Measurements from ENCODE around the gene PCDHGA6.
A peak's percentile ranks its signal among the peaks of the same experiment; 100 is the strongest.
"Not testable (repeated sequence)": the region's sequence is repeated elsewhere in the genome, so short reads cannot be mapped to it uniquely, and the experiment has no call there.

The PCDHGA6 gene

DNA sequence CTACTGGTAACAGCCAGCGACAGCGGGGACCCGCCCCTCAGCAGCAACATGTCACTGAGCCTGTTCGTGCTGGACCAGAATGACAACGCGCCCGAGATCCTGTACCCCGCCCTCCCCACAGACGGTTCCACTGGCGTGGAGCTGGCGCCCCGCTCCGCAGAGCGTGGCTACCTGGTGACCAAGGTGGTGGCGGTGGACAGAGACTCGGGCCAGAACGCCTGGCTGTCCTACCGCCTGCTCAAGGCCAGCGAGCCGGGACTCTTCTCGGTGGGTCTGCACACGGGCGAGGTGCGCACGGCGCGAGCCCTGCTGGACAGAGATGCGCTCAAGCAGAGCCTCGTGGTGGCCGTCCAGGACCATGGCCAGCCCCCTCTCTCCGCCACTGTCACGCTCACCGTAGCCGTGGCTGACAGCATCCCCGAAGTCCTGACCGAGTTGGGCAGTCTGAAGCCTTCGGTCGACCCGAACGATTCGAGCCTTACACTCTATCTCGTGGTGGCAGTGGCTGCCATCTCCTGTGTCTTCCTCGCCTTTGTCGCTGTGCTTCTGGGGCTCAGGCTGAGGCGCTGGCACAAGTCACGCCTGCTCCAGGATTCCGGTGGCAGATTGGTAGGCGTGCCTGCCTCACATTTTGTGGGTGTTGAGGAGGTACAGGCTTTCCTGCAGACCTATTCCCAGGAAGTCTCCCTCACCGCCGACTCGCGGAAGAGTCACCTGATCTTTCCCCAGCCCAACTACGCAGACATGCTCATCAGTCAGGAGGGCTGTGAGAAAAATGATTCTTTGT lies 20.9 kb downstream of the PCDHGA6 start:
- not testable (repeated sequence) for DNase-seq

DNA sequence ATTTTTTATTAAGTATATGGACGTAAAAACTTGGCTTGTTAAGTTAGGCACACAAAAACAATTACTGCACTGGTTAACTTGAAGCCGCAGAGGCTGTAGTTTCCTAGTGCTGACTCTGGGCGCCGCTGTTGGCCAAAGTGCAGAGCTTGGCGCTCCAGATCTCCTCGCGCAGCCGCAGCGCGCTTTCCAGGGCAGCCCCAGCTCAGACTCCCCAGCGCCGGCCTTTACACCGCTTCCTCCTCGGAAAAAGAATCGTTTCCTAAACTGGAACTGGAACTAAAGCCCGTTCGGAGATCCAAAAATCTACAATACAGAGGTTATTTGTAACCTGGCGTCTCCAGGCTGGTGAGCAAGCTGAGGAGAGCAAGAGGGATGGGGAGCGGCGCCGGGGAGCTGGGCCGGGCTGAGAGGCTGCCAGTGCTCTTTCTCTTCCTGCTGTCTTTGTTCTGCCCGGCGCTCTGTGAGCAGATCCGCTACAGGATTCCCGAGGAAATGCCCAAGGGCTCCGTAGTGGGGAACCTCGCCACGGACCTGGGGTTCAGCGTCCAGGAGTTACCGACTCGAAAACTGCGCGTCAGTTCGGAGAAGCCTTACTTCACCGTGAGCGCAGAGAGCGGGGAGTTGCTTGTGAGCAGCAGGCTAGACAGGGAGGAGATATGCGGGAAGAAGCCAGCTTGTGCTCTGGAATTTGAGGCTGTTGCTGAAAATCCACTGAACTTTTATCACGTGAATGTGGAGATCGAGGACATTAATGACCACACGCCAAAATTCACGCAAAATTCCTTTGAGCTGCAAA lies 24.3 kb downstream of the PCDHGA6 start, which contains the start of gene PCDHGB5:
Gene PCDHGB5, plus strand, starts transcription at position 192 of the 796 bp plus-strand sequence. Its CDS starts 181 bp downstream, at position 373.
- peak; percentile 70 for DNase-seq

DNA sequence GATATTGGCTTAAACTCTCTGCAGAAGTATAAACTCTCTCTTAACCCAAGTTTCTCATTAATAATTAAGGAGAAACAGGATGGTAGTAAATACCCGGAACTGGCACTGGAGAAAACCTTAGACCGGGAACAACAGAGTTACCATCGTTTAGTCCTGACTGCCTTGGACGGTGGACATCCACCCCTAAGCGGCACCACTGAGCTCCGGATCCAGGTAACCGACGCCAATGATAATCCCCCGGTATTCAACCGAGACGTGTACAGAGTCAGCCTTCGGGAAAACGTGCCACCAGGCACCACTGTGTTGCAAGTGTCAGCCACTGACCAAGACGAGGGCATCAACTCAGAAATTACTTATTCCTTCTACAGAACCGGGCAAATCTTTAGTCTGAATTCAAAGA lies 24.9 kb downstream of the PCDHGA6 start:
- DNase-seq, result no peak

DNA sequence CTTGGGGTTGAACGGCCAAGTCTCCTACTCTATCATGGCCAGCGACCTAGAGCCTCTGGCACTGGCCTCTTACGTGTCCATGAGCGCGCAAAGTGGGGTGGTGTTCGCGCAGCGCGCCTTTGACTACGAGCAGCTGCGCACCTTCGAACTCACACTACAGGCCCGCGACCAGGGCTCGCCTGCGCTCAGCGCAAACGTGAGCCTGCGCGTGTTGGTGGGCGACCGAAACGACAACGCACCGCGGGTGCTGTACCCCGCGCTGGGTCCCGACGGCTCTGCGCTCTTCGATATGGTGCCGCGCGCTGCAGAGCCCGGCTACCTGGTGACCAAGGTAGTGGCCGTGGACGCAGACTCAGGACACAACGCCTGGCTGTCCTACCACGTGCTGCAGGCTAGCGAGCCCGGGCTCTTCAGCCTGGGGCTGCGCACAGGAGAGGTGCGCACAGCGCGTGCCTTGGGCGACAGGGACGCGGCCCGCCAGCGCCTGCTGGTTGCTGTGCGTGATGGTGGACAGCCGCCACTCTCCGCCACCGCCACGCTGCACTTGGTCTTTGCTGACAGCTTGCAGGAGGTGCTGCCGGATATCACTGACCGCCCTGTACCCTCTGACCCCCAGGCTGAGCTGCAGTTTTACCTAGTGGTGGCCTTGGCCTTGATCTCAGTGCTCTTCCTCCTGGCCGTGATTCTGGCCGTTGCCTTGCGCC lies 26.0 kb downstream of the PCDHGA6 start:
- DNase-seq, result no peak

DNA sequence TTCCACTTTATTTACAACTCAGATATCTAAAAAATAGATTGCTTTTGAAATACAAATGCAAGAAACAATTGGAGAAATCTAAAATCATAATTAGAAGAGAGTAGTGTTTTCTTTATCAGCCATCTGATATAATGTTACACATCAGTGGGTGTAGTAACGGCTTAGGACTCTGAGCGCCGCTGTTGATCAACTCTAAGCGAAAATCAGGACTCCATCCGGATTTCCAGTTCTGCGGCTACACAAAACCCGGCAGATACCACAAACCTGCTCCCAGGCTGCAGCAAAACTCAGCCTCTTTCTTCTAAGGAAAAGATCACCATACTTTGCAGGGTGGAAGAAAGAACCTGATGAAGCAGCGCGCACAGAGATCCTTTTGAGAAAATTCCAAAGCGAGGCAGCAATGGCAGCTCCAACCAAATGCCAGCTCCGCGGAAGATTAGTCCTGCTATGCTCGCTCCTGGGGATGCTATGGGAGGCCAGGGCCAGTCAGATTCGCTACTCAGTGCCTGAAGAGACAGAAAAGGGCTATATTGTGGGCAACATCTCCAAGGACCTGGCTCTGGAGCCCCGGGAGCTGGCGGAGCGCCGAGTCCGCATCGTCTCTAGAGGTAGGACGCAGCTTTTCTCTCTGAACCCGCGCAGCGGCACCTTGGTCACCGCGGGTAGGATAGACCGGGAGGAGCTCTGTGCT lies 29.0 kb downstream of the PCDHGA6 start, which contains the start of gene PCDHGA9:
Gene PCDHGA9, plus strand, starts transcription at position 226 of the 691 bp plus-strand sequence. Its CDS starts 175 bp downstream, at position 401.
- peak; percentile 49 for DNase-seq

DNA sequence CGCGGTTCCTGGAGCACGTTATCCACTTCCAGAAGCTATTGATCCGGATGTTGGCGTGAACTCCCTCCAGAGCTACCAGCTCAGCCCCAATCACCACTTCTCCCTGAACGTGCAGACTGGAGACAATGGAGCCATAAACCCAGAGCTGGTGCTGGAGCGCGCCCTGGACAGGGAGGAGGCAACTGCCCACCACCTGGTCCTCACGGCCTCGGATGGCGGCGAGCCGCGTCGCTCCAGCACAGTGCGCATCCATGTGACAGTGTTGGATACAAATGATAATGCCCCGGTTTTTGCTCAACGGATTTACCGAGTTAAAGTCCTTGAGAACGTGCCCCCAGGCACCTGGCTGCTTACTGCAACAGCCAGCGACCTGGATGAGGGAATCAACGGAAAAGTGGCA lies 29.7 kb downstream of the PCDHGA6 start:
- DNase-seq, result no peak

DNA sequence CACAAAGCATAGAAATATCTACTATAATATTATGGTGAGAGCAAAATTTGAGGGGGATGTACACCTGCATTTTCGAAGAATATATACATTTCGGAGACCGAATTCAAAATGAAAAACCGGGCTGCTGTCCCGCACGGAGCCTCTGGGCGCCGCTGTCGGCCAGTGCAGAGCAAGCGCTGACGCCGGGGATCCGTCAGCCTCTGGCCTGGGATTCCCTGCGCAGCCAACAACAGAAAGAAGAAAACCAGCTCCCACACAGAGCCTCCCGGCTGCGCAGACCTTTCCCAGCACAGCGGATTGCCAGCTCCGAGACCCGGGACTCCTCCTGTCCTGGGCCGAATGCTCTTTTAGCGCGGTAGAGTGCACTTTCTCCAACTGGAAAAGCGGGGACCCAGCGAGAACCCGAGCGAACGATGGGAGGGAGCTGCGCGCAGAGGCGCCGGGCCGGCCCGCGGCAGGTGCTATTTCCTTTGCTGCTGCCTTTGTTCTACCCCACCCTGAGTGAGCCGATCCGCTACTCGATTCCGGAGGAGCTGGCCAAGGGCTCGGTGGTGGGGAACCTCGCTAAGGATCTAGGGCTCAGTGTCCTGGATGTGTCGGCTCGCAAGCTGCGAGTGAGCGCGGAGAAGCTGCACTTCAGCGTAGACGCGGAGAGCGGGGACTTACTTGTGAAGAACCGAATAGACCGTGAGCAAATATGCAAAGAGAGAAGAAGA lies 34.3 kb downstream of the PCDHGA6 start, which contains the start of gene PCDHGB6:
Gene PCDHGB6, plus strand, starts transcription at position 232 of the 716 bp plus-strand sequence. Its CDS starts 182 bp downstream, at position 414.
- peak; percentile 62 for DNase-seq

DNA sequence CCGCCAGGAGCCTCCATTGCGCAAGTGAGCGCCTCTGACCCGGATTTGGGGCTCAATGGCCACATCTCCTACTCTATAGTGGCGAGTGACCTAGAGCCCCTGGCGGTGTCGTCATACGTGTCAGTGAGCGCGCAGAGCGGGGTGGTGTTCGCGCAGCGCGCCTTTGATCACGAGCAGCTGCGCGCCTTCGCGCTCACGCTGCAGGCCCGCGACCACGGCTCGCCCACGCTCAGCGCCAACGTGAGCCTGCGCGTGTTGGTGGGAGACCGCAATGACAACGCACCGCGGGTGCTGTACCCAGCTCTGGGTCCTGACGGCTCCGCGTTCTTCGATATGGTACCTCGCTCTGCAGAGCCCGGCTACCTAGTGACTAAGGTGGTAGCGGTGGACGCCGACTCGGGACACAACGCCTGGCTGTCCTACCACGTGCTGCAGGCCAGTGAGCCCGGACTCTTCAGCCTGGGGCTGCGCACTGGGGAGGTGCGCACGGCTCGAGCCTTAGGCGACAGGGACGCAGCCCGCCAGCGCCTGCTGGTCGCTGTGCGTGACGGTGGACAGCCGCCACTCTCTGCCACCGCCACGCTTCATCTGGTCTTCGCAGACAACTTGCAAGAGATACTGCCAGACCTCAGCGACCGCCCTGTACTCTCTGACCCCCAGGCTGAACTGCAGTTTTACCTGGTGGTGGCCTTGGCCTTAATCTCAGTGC lies 36.1 kb downstream of the PCDHGA6 start:
- DNase-seq, result no peak

DNA sequence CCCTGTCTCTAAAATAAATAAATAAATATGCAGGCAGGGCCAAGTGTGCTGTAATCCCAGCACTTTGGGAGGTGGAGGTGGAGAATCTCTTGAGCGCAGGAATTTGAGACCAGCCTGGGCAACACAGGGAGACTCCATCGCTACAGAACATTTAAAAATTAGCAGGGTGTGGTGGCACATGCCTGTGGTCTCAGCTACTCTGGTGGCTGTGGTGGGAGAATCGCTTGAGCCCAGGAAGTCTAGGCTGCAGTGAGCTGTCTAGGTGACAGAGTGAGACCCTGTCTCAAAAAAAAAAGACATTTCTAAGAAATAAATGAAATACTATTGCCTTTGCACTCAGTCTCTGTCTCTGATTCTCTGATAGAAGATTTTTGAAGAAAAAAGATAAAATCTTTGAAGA lies 37.9 kb downstream of the PCDHGA6 start:
- DNase-seq, result no peak

DNA sequence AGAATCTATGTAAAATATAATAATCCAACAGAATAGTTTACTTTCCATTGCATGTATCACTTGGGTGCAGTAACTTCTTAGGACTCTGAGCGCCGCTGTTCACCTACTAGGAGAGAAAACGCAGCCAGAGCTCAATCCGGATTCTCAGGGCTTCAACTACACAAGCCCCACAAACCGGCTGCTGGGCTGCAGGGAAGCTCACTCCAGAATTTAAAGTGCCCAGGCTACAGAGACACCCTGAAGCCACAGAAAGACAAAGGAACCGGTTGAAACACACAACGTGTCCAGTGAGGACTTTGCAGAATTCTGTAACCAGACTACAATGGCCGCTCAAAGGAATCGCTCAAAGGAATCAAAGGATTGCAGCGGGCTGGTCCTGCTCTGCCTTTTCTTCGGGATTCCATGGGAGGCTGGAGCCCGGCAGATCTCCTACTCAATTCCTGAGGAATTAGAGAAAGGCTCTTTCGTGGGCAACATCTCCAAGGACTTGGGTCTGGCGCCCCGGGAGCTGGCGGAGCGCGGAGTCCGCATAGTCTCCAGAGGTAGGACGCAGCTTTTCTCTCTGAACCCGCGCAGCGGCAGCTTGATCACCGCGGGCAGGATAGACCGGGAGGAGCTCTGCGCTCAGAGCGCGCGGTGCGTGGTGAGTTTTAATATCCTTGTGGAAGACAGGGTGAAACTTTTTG lies 39.3 kb downstream of the PCDHGA6 start, which contains the start of gene PCDHGA10:
Gene PCDHGA10, plus strand, starts transcription at position 134 of the 686 bp plus-strand sequence. Its CDS starts 189 bp downstream, at position 323.
- peak; percentile 86 for DNase-seq

DNA sequence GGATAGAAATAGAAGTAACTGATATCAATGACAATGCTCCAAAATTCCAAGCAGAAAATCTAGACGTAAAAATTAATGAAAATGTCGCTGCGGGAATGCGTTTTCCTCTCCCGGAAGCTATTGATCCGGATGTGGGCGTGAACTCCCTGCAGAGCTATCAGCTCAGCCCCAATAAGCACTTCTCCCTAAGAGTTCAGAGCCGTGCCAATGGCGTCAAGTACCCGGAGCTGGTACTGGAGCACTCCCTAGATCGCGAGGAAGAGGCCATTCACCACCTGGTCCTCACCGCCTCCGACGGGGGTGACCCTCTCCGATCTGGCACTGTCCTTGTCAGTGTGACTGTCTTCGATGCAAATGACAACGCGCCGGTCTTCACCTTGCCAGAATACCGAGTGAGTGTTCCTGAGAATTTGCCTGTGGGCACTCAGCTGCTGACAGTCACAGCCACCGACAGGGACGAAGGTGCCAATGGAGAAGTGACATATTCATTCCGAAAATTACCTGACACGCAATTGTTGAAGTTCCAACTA lies 39.9 kb downstream of the PCDHGA6 start:
- DNase-seq, result no peak

DNA sequence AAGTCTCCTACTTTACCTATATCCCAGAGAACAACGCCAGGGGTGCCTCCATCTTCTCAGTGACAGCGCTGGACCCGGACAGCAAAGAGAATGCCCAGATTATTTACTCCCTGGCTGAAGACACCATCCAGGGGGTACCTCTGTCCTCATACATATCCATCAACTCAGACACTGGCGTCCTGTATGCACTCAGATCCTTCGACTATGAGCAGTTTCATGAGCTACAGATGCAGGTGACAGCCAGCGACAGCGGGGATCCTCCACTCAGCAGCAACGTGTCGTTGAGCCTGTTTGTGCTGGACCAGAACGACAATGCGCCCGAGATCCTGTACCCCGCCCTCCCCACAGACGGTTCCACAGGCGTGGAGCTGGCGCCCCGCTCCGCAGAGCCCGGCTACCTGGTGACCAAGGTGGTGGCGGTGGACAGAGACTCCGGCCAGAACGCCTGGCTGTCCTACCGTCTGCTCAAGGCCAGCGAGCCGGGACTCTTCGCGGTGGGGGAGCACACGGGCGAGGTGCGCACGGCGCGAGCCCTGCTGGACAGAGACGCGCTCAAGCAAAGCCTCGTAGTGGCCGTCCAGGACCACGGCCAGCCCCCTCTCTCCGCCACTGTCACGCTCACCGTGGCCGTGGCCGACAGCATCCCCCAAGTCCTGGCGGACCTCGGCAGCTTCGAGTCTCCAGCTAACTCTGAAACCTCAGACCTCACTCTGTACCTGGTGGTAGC lies 41.0 kb downstream of the PCDHGA6 start:
- not testable (repeated sequence) for DNase-seq

DNA sequence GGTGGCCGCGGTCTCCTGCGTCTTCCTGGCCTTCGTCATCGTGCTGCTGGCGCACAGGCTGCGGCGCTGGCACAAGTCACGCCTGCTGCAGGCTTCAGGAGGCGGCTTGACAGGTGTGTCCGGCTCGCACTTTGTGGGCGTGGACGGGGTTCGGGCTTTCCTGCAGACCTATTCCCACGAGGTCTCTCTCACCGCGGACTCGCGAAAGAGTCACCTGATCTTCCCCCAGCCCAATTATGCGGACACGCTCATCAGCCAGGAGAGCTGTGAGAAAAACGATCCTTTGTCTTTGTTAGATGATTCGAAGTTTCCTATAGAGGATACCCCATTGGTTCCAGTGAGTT lies 41.6 kb downstream of the PCDHGA6 start:
- DNase-seq, result not testable (repeated sequence)

DNA sequence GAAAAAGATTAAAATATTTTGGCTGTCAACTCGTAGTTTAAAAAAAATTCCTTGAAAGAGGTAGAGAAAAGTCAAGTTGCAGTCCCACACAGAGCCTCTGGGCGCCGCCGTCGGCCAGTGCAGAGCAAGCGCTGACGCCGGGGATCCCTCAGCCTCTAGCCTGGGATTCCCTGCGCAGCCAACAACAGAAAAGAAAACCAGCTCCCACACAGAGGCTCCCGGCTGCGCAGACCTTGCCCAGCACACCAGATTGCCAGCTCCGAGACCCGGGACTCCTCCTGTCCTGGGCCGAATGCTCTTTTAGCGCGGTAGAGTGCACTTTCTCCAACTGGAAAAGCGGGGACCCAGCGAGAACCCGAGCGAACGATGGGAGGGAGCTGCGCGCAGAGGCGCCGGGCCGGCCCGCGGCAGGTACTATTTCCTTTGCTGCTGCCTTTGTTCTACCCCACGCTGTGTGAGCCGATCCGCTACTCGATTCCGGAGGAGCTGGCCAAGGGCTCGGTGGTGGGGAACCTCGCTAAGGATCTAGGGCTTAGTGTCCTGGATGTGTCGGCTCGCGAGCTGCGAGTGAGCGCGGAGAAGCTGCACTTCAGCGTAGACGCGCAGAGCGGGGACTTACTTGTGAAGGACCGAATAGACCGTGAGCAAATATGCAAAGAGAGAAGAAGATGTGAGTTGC lies 43.9 kb downstream of the PCDHGA6 start, which contains the start of gene PCDHGB7:
Gene PCDHGB7, plus strand, starts transcription at position 184 of the 679 bp plus-strand sequence. Its CDS starts 183 bp downstream, at position 367.
- peak; percentile 86 for DNase-seq

DNA sequence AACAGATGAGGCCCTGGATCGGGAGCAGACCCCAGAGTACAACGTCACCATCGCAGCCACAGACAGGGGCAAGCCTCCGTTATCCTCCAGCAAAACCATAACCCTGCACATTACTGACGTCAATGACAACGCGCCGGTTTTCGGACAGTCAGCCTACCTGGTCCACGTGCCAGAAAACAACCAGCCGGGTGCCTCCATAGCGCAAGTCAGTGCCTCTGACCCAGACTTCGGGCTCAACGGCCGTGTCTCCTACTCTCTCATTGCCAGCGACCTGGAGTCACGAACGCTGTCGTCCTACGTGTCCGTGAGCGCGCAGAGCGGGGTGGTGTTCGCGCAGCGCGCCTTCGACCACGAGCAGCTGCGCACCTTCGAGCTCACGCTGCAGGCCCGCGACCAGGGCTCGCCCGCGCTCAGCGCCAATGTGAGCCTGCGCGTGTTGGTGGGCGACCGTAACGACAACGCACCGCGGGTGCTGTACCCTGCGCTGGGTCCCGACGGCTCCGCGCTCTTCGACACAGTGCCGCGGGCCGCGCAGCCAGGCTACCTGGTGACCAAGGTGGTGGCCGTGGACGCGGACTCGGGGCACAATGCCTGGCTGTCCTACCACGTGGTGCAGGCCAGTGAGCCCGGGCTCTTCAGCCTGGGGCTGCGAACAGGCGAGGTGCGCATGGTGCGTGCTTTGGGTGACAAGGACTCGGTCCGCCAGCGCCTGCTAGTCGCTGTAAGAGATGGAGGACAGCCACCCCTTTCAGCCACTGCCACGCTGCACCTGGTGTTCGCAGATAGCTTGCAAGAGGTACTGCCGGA lies 45.6 kb downstream of the PCDHGA6 start:
- no peak for DNase-seq

DNA sequence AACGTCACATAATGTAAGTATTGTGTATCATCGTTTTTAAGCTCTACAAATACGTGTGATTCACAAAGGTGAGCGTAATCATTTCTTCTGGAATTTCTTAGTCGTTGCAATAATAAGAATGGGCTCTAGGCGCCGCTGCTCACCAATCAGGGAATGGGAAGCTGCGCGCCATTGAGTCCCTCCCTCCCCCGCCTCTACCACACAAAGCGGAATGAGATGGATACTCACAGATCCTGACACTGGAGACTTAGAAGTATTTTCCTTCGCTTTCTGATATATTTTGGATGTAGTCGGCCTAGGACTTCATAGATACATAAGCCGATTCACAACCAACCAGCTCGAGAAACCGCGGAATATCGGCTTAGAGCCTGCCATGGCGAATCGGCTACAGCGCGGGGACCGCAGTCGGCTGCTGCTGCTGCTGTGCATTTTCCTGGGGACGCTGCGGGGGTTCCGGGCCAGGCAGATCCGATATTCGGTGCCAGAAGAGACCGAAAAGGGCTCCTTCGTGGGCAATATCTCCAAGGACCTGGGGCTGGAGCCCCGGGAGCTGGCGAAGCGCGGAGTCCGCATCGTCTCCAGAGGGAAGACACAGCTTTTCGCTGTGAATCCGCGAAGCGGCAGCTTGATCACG lies 47.3 kb downstream of the PCDHGA6 start, which contains the start of gene PCDHGA11:
Gene PCDHGA11, plus strand, starts transcription at position 197 of the 634 bp plus-strand sequence. Its CDS starts 177 bp downstream, at position 374.
- peak; percentile 75 for DNase-seq

DNA sequence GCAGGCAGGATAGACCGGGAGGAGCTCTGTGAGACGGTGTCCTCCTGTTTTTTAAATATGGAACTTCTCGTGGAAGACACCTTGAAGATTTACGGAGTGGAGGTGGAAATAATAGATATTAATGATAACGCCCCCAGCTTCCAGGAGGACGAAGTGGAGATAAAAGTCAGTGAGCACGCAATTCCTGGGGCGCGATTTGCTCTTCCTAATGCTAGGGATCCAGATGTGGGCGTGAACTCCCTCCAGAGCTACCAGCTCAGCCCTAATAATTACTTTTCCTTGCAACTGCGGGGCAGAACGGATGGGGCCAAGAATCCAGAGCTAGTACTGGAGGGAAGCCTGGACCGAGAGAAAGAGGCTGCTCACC lies 47.8 kb downstream of the PCDHGA6 start:
- no peak for DNase-seq
